Breast epithelium (tissue), 4 donors: ENCODE measurements around the gene MBD3L1. TPM values are rescaled to one million over a fixed set of nuclear protein-coding genes. Genes with fewer than 3 reads are reported as not detected.
A peak's percentile ranks its signal among the peaks of the same experiment; 100 is the strongest.

ENCODE experiments used
- DNase-seq, 2 donors: peaks; one replicate each; pipeline ENCODE4 v3.0.0-alpha.2; 2019; ENCODE audit warnings: low spot score in 2 of 2
- H3K27ac ChIP-seq, 2 donors: fragments of 200-600 bp; sonication (generic) in 1 of 2; one replicate each; pipeline ENCODE4 v1.5.1; 2016 to 2019; ENCODE audit warnings: mild to moderate bottlenecking in 1 of 2
- H3K27me3 ChIP-seq, 2 donors: fragments of 200-600 bp; sonication (generic) in 1 of 2; one replicate each; pipeline versions ENCODE4 v1.5.1 to v1.6.0; 2017 to 2019; ENCODE audit warnings: control low read depth in 1 of 2, mild to moderate bottlenecking in 1 of 2
- H3K36me3 ChIP-seq: fragments of 200-600 bp; one replicate; pipeline ENCODE4 v1.5.1; 2019
- H3K4me1 ChIP-seq, 2 donors: fragments of 200-600 bp; sonication (generic); one replicate each; pipeline ENCODE4 v1.5.1; 2016 to 2019; ENCODE audit warnings: control low read depth in 1 of 2
- H3K4me3 ChIP-seq, 3 donors: fragments of 200-600 bp; sonication (generic); 1 replicate in 2 of 3; 2 replicates in 1 of 3; pipeline ENCODE4 v1.5.1; 2016 to 2019; ENCODE audit warnings: mild to moderate bottlenecking in 3 of 3, moderate library complexity in 2 of 3
- H3K9me3 ChIP-seq, 2 donors: fragments of 200-600 bp; sonication (generic) in 1 of 2; one replicate each; pipeline ENCODE4 v1.5.1; 2016 to 2019; ENCODE audit warnings: control low read depth in 1 of 2
- POLR2A ChIP-seq: fragments of 450-650 bp; IDR thresholded peaks from one replicate; pipeline ENCODE4 v1.6.1; 2016; ENCODE audit warnings: antibody characterized with exemption, mild to moderate bottlenecking, moderate library complexity
- POLR2AphosphoS5 ChIP-seq, 3 donors: sonication (generic); formaldehyde crosslinking; IDR thresholded peaks; one replicate each; pipeline ENCODE4 v1.6.1; 2017; ENCODE audit warnings: antibody characterized with exemption in 3 of 3
- intact Hi-C: fragments of 100-400 bp; cut with DNase I; formaldehyde crosslinking; loops from one replicate; pipeline ENCODE4 v1.15.1; 2023; ENCODE audit warnings: low total_unique reads
- total RNA-seq, 3 donors: library from RNA; depleted of rRNA; stranded (reverse); fragments of >200 nt; gene quantifications; one replicate each; pipeline ENCODE4 v1.1.0, GENCODE V29; 2016
- TF ChIP-seq, protein P1 (sequence below), 3 donors: fragments of 450-650 bp; IDR thresholded peaks; one replicate each; pipeline ENCODE4 v1.5.1; 2016 to 2017; ENCODE audit warnings: antibody characterized with exemption in 3 of 3, mild to moderate bottlenecking in 3 of 3, moderate library complexity in 3 of 3

Gene MBD3L1
- not detected for total RNA-seq

DNA sequence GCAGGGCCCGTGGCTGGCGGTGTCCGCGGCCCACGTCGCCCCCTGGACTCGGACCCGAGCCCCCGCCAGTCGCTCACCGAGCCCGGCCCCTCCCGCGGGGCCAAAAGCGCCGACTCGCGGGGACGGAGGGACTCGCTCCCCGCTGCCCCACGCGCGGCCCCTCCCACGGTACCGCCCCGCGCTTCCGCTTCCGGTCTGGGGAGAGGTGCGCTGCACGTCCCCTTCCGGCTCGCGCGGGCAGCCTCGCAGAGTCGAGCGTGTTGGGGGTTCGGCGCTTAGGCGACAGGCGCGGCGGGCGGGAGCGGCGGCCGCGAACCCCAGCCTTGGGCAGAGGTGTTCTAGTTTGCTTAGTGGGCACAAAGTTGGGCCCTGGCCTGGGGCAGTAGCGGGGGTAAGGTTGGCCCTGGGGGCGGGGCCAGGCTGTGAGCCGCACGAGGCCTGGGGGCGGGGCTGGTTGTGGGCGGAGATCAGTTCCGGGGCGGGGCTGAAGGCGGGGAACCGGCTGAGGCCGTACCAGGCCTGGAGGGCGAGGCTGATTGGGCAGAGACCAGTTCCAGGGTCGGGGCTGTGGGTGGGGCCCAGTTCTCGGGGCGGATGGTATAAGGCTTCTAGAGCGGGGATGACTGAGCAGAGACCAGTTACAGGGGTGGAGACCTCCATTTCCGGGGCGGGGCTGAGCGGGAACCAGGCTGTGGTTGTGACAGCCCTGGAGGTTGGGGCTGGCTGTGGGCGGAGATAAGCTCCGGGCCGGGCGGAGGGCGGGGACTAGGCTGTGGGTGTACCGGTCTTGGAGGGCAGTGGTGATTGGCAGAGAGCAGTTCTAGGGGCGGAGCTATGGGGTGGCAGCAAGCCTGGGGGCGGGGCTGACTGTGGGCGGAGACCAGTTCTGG, at the start of gene MBD3L1, which contains the start of gene ZNF558:
Gene MBD3L1 (plus strand): TSS at position 246 of the 890 bp plus-strand sequence. CDS start 10,302 bp downstream, outside the sequence.
Gene ZNF558 (minus strand): TSS at position 173 of the 890 bp plus-strand sequence. CDS start 9,645 bp downstream, outside the sequence.
- peak within 1 kb of the TSS; percentile 93 to 95 for H3K27ac ChIP-seq
- intact Hi-C loops: no loop called here
- TF ChIP-seq POLR2AphosphoS5 (IDR thresholded peaks at IDR 0.05): peak; percentile 95 to 96 (median 96)
- peak; percentile 73 for TF ChIP-seq POLR2A
- TF ChIP-seq, protein P1, sequence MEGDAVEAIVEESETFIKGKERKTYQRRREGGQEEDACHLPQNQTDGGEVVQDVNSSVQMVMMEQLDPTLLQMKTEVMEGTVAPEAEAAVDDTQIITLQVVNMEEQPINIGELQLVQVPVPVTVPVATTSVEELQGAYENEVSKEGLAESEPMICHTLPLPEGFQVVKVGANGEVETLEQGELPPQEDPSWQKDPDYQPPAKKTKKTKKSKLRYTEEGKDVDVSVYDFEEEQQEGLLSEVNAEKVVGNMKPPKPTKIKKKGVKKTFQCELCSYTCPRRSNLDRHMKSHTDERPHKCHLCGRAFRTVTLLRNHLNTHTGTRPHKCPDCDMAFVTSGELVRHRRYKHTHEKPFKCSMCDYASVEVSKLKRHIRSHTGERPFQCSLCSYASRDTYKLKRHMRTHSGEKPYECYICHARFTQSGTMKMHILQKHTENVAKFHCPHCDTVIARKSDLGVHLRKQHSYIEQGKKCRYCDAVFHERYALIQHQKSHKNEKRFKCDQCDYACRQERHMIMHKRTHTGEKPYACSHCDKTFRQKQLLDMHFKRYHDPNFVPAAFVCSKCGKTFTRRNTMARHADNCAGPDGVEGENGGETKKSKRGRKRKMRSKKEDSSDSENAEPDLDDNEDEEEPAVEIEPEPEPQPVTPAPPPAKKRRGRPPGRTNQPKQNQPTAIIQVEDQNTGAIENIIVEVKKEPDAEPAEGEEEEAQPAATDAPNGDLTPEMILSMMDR (IDR thresholded peaks at IDR 0.05): peak in 1 of 3 donors; percentile 27
- peak; percentile 98 for DNase-seq
- no peaks in the 10 kb centered on the region for H3K27me3 ChIP-seq
- H3K4me3 ChIP-seq: peak within 1 kb of the TSS; percentile 80 to 93 (median 92)
- no peaks in the 10 kb centered on the region for H3K9me3 ChIP-seq
- no peaks in the 10 kb centered on the region for H3K36me3 ChIP-seq
- peaks cover 0 to 8% of the 10 kb centered on the region in 2 donors for H3K4me1 ChIP-seq

DNA sequence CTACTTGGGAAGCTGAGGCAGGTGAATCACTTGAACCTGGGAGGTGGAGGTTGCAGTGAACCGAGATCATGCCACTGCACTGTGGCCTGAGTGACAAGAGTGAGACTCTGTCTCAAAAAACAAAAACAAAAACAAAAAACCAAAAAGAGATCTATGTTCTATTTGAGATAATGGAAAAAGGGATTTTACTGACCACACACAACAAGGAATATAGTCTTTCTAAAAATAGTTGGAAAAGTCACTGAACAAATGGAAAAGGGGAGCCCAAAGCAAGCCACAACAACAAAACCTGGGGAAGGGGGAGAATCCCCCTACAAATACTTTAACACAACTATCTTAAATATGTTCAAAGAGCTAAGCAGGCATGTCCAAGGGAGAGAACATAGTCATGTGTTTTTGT, 37.4 kb upstream of the MBD3L1 start:
- TF ChIP-seq, protein P1 (IDR thresholded peaks at IDR 0.05): no peak
- no peak for TF ChIP-seq POLR2A
- TF ChIP-seq POLR2AphosphoS5 (IDR thresholded peaks at IDR 0.05): no peak
- no peak for DNase-seq
- Histone ChIP-seq H3K27me3 (no peaks in the 10 kb centered on the region), H3K9me3 (peaks cover 19 to 31% of the 10 kb centered on the region in 2 donors), H3K36me3 (no peaks in the 10 kb centered on the region), H3K4me1 (no peaks in the 10 kb centered on the region), H3K27ac (no peak overlapping the region), H3K4me3 (no peak overlapping the region)
- intact Hi-C loops: no loop called here

DNA sequence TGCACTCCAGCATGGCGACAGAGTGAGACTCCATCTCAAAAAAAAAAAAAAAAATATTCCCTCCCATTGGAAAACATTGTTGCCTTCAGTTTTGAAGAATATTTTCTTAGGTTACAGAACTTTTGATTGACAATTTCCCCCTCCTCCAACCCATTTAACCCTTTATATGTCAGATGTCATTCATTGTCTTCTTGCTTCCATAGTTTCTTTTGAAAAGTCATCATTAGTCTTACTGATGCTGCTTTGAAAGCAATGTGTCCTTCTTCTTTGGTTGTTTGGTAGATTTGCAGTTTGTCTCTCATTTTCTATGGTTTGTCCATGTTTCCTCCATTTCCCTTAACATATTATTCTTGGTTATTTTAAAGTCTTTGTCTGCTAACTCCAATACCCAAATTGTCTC, 25.5 kb upstream of the MBD3L1 start:
- Histone ChIP-seq H3K4me3 (no peak overlapping the region), H3K27ac (no peak overlapping the region), H3K9me3 (peaks cover 92 to 97% of the 10 kb centered on the region in 2 donors), H3K27me3 (no peaks in the 10 kb centered on the region), H3K36me3 (peaks cover 37% of the 10 kb centered on the region), H3K4me1 (no peaks in the 10 kb centered on the region)
- DNase-seq: no peak
- intact Hi-C loops: no loop called here
- TF ChIP-seq, protein P1 (IDR thresholded peaks at IDR 0.05): no peak
- no peak for TF ChIP-seq POLR2A
- TF ChIP-seq POLR2AphosphoS5 (IDR thresholded peaks at IDR 0.05): no peak

DNA sequence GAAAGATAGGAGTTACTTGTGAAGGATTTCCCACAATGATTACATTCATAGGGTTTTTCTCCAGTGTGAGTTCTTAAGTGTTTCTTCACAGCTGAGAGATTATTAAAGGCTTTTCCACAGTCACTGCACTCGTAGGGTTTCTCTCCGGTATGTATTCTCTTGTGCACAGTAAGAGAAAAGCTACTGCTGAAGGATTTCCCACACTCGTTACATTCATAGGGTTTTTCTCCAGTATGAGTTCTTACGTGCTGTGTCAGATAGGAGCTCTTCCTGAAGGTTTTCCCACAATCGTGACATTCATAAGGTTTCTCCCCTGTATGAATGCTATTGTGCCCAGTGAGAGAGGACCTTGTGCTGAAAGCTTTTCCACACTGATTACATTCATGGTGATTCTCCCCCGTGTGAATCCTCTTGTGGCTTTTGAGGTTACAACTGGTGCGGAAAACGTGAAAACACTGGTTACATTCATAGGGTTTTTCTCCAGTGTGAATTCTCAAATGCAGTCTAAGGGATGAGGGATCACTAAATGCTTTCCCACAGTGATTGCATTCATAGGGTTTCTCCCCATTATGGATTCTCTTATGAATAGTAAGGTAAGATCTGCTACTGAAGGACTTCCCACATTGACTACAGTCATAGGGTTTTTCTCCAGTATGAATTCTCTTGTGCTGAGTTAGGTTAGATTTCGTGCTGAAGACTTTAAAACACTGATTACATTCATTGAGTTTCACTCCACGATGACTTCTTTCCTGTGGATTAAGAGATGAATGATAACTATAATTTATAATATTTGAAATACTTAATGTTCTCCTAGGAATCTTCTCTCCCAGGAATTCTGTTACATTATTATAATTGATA, 20.6 kb upstream of the MBD3L1 start:
- Histone ChIP-seq H3K4me1 (no peaks in the 10 kb centered on the region), H3K4me3 (peak overlapping the region in 1 of 3 donors; percentile 23), H3K27me3 (no peaks in the 10 kb centered on the region), H3K27ac (no peak overlapping the region), H3K9me3 (peaks cover 92 to 100% of the 10 kb centered on the region in 2 donors), H3K36me3 (peaks cover 61% of the 10 kb centered on the region)
- DNase-seq: no peak
- TF ChIP-seq POLR2AphosphoS5 (IDR thresholded peaks at IDR 0.05) (no peak), POLR2A (no peak)
- TF ChIP-seq, protein P1 (IDR thresholded peaks at IDR 0.05): no peak
- intact Hi-C loops: no loop called here
